ENCODE data around the gene CFAP97D2. TPM values are rescaled to one million over a fixed set of nuclear protein-coding genes. Genes with fewer than 3 reads are reported as not detected.

The CFAP97D2 gene
- total and polyA plus RNA-seq, 10 donors = 0.05 TPM; not detected in 9

- Histone ChIP-seq H3K36me3 (no peaks in the 10 kb centered on the region), H3K27ac (no peak overlapping the region), H3K27me3 (replicated peaks in 1 of 7) (no peaks in the 10 kb centered on the region), H3K4me1 (peaks cover 4 to 54% (median 14%) of the 10 kb centered on the region in 6 donors), H3K9me3 (no peaks in the 10 kb centered on the region), H3K4me3 (no peak overlapping the region)
- TF ChIP-seq POLR2A (IDR thresholded peaks at IDR 0.05) = no peak
- no peak for TF ChIP-seq CTCF (IDR thresholded peaks at IDR 0.05 in 8 of 11, conservative IDR thresholded peaks at IDR 0.05 in 3 of 11)
- TF ChIP-seq POLR2AphosphoS5 (IDR thresholded peaks at IDR 0.05) = no peak
- intact Hi-C loops (cut with DNase I; ENCODE audit: low total_unique reads) = no loop called here
- WGBS, 5 donors = 85 to 92% (median 91%) methylated on average over 6 of the region's 6 CpGs
- DNase-seq = no peak
Observed at GRCh38 chr13:114153485-114154080, 25.5 kb upstream of the CFAP97D2 start.

GRCh38 chr13:114154476-114154875 lies 24.6 kb upstream of the CFAP97D2 start:
- no peak overlapping the region for H3K4me3 ChIP-seq
- no peaks in the 10 kb centered on the region for H3K27me3 ChIP-seq (replicated peaks in 1 of 7)
- H3K4me1 ChIP-seq = peaks cover 4 to 47% (median 11%) of the 10 kb centered on the region in 6 donors
- no peaks in the 10 kb centered on the region for H3K36me3 ChIP-seq
- no peak for DNase-seq
- H3K9me3 ChIP-seq = no peaks in the 10 kb centered on the region
- no peak for TF ChIP-seq POLR2A (IDR thresholded peaks at IDR 0.05)
- TF ChIP-seq POLR2AphosphoS5 (IDR thresholded peaks at IDR 0.05) = no peak
- no peak for TF ChIP-seq CTCF (IDR thresholded peaks at IDR 0.05 in 8 of 11, conservative IDR thresholded peaks at IDR 0.05 in 3 of 11)
- intact Hi-C loops (cut with DNase I; ENCODE audit: low total_unique reads) = no loop called here
- WGBS, 5 donors = 57 to 81% (median 63%) methylated on average over 9 of the region's 9 CpGs
- peak overlapping the region in 1 of 8 donors; percentile 46 for H3K27ac ChIP-seq

GRCh38 chr13:114155320-114155719 lies 23.7 kb upstream of the CFAP97D2 start:
- Histone ChIP-seq H3K4me3 (no peak overlapping the region), H3K36me3 (no peaks in the 10 kb centered on the region), H3K27me3 (replicated peaks in 1 of 7) (no peaks in the 10 kb centered on the region), H3K9me3 (no peaks in the 10 kb centered on the region), H3K4me1 (peaks cover 4 to 42% (median 13%) of the 10 kb centered on the region in 6 donors), H3K27ac (peak overlapping the region in 1 of 8 donors; percentile 55)
- WGBS, 5 donors = 58 to 80% (median 75%) methylated on average over 1 to 3 of the region's 3 CpGs
- no peak for DNase-seq
- TF ChIP-seq POLR2AphosphoS5 (IDR thresholded peaks at IDR 0.05) = no peak
- no peak for TF ChIP-seq POLR2A (IDR thresholded peaks at IDR 0.05)
- TF ChIP-seq CTCF (IDR thresholded peaks at IDR 0.05 in 8 of 11, conservative IDR thresholded peaks at IDR 0.05 in 3 of 11) = no peak
- intact Hi-C loops (cut with DNase I; ENCODE audit: low total_unique reads) = no loop called here

- Histone ChIP-seq H3K4me3 (peak overlapping the region in 1 of 8 donors; percentile 15), H3K9me3 (no peaks in the 10 kb centered on the region), H3K36me3 (no peaks in the 10 kb centered on the region), H3K27ac (peak overlapping the region in 3 of 8 donors; percentile 35 to 65 (median 58)), H3K27me3 (replicated peaks in 1 of 7) (no peaks in the 10 kb centered on the region), H3K4me1 (peaks cover 4 to 38% (median 14%) of the 10 kb centered on the region in 6 donors)
- 43 to 67% (median 58%) methylated on average over 8 to 18 of the region's 19 CpGs for WGBS, 5 donors
- TF ChIP-seq POLR2A (IDR thresholded peaks at IDR 0.05) = no peak
- TF ChIP-seq POLR2AphosphoS5 (IDR thresholded peaks at IDR 0.05) = no peak
- TF ChIP-seq CTCF (IDR thresholded peaks at IDR 0.05 in 8 of 11, conservative IDR thresholded peaks at IDR 0.05 in 3 of 11) = no peak
- intact Hi-C loops (cut with DNase I; ENCODE audit: low total_unique reads) = no loop called here
- DNase-seq = no peak
Observed at GRCh38 chr13:114155926-114156883, 22.9 kb upstream of the CFAP97D2 start.
